ENCODE measurements around the gene CDH8. TPM values are rescaled to one million over a fixed set of nuclear protein-coding genes. Genes with fewer than 3 reads are reported as not detected.

CDH8 gene
- total and polyA plus RNA-seq, 2 donors (not counting 1 experiment from before 2014, with no cell fraction given): not detected

DNA sequence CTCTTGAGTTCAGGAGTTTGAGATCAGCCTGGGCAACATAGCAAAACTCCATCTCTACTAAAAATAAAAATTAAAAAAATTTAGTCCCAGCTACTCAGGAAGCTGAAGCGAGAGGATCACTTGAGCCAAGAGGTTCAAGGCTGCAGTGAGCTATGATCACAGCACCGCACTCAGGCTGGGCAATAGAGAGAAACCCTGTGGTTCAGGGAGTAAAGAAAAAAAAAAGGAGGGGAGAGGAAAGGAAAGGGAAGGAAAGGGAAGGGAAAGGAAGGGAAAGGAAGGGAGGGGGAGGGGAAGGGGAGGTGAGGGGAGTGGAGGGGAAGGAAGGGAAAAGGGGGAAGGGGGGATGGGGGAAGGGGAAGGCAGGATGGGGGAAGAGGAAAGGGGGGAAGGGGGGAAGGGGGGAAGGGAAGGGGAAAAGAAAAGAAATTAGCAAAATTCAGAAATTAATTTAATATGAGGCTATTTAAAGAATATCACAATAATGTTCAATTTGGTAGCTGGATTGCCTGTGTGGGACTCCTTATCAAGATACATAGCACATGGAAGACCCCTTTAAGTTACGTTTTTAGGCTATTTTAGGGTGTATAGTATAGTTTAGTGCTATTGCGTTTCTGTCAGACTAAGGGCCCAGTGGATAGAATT, 424.3 kb downstream of the CDH8 start:
- no peak overlapping the region for H2AFZ ChIP-seq (ENCODE audit: low read length)
- H3K36me3 ChIP-seq (ENCODE audit: control insufficient read depth, insufficient read depth, low read length): no peaks in the 10 kb centered on the region
- no peaks in the 10 kb centered on the region for H3K9me3 ChIP-seq (ENCODE audit: control insufficient read depth, insufficient read depth, low read depth, low read length)
- H3K4me1 ChIP-seq (ENCODE audit: control insufficient read depth, extremely low read depth, insufficient read depth, low read length): no peaks in the 10 kb centered on the region
- no peaks in the 10 kb centered on the region for H3K79me2 ChIP-seq (ENCODE audit: control insufficient read depth, insufficient read depth, low read length)
- H3K9ac ChIP-seq (ENCODE audit: insufficient read depth, low read length): no peak overlapping the region
- H3K27me3 ChIP-seq (ENCODE audit: control insufficient read depth, insufficient read depth, low read length): no peaks in the 10 kb centered on the region
- no peak overlapping the region for H3K27ac ChIP-seq (ENCODE audit: insufficient read depth, low read length)
- TF ChIP-seq CTCF (conservative IDR thresholded peaks at IDR 0.05 in 1 of 2, IDR thresholded peaks at IDR 0.05 in 1 of 2; ENCODE audit: low read depth in 1 of 2, low read length in 2 of 2) (no peak), EZH2 (IDR thresholded peaks at IDR 0.05; ENCODE audit: low read length, missing control alignments) (no peak)
- no peak overlapping the region for H3K4me2 ChIP-seq (ENCODE audit: extremely low read depth, insufficient read depth, low read length)
- DNase-seq (ENCODE audit: low read depth in 2 of 2): no peak
- H4K20me1 ChIP-seq (ENCODE audit: control insufficient read depth, extremely low read depth, insufficient read depth, low read length): no peaks in the 10 kb centered on the region
- no peak overlapping the region for H3K4me3 ChIP-seq (replicated peaks in 1 of 4; ENCODE audit: control extremely low read depth in 1 of 4, insufficient read depth in 1 of 4, low read depth in 3 of 4, low read length in 4 of 4)

DNA sequence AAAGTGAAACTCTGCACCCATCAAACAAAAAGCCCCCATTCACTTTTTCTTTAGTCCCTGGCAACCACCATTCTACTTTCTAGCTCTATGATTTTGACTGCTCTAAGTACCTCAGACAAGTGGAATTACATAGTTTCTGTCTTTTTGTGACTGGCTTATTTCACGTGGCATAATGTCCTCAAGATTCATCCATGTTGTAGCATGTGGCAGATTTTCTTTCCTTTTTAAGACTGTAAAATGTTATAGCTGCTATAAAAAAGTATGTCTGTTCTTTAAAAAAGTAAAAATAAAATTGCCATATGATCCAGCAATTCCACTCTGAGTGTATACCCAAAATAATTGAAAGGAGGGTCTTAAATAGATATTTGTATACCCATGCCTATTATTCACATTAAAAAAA, 429.7 kb downstream of the CDH8 start:
- H4K20me1 ChIP-seq (ENCODE audit: control insufficient read depth, extremely low read depth, insufficient read depth, low read length): no peaks in the 10 kb centered on the region
- H3K79me2 ChIP-seq (ENCODE audit: control insufficient read depth, insufficient read depth, low read length): no peaks in the 10 kb centered on the region
- H3K27me3 ChIP-seq (ENCODE audit: control insufficient read depth, insufficient read depth, low read length): no peaks in the 10 kb centered on the region
- H2AFZ ChIP-seq (ENCODE audit: low read length): no peak overlapping the region
- no peak for TF ChIP-seq CTCF (conservative IDR thresholded peaks at IDR 0.05 in 1 of 2, IDR thresholded peaks at IDR 0.05 in 1 of 2; ENCODE audit: low read depth in 1 of 2, low read length in 2 of 2)
- TF ChIP-seq EZH2 (IDR thresholded peaks at IDR 0.05; ENCODE audit: low read length, missing control alignments): no peak
- no peak overlapping the region for H3K4me2 ChIP-seq (ENCODE audit: extremely low read depth, insufficient read depth, low read length)
- no peaks in the 10 kb centered on the region for H3K9me3 ChIP-seq (ENCODE audit: control insufficient read depth, insufficient read depth, low read depth, low read length)
- no peak overlapping the region for H3K4me3 ChIP-seq (replicated peaks in 1 of 4; ENCODE audit: control extremely low read depth in 1 of 4, insufficient read depth in 1 of 4, low read depth in 3 of 4, low read length in 4 of 4)
- H3K36me3 ChIP-seq (ENCODE audit: control insufficient read depth, insufficient read depth, low read length): no peaks in the 10 kb centered on the region
- H3K4me1 ChIP-seq (ENCODE audit: control insufficient read depth, extremely low read depth, insufficient read depth, low read length): no peaks in the 10 kb centered on the region
- no peak overlapping the region for H3K9ac ChIP-seq (ENCODE audit: insufficient read depth, low read length)
- DNase-seq (ENCODE audit: low read depth in 2 of 2): no peak
- H3K27ac ChIP-seq (ENCODE audit: insufficient read depth, low read length): no peak overlapping the region
